ENCODE results near the gene MAN1A1. TPM values are rescaled to one million over a fixed set of nuclear protein-coding genes. Genes with fewer than 3 reads are reported as not detected.
"Not testable (repeated sequence)": the region's sequence is repeated elsewhere in the genome, so short reads cannot be mapped to it uniquely, and the experiment has no call there.

The MAN1A1 gene
- total RNA-seq, 4 donors from 2014 or later: 52.7 to 123 (median 97.1) TPM

DNA sequence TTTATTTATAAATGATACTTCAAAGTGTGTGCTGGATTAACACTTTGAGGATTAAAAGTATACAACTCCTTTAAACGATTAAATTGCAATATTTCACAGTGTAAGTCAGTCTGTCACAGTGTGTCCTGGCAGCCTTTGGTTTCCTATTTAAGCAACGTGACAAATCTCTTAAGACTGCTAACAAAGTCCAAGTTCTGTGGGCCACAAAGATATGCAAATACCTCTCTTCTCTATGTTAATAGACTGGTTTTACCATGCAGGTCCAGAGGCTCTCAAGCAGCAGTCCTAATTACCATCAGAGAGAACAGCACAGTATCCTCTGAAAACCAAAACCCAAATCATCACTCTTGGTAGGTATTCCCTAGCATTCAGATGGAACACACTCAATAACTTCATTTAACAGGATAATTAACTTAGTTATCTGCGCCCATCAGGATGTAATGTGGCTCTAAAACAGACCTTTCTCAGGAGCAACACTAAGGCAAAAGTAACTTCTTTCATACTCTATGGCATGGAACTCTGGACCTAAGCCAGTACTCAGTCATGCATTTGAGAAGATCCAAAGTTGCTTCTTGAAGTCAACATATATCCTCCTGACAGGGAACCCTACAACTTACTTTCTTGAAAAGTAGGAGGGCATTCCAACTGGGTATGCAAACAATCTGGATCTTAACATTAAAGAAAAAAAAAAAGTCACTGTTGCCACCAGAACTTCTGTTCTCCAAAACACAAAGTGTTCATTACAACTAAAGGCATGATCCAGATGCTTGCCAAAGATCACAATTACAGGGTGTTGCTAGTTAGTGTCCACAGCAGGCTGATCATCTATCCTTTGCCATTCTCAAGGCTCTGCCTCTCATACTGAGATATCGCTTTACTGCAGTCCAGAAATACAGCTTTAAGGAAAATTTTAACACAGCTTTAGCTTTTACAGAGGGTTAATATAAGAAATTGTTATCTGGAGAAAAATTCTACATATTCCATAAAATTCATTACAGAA is 53.2 kb downstream of the MAN1A1 start:
- intact Hi-C loops (cut with DNase I; ENCODE audit: low total_unique reads) (no loop called here), in situ Hi-C loops (cut with MboI; ENCODE audit: low pct_ligation_motif_present in 1 of 4, low pct_unique_long_range_greater_than_20kb in 1 of 4, low sequenced_read_pairs in 3 of 4) (no loop called here)
- Histone ChIP-seq H3K9me3 (no peaks in the 10 kb centered on the region), H3K27me3 (no peaks in the 10 kb centered on the region), H3K4me3 (no peak overlapping the region), H3K4me1 (no peaks in the 10 kb centered on the region), H3K36me3 (peaks cover 0 to 10% (median under 1%) of the 10 kb centered on the region in 4 donors), H3K27ac (no peak overlapping the region)
- WGBS, 2 donors (ENCODE audit: low coverage in 1 of 2): 70 to 73% methylated on average over 2 to 4 of the region's 4 CpGs
- TF ChIP-seq EP300 (IDR thresholded peaks at IDR 0.05; ENCODE audit: low read depth): no peak
- TF ChIP-seq, protein P1, sequence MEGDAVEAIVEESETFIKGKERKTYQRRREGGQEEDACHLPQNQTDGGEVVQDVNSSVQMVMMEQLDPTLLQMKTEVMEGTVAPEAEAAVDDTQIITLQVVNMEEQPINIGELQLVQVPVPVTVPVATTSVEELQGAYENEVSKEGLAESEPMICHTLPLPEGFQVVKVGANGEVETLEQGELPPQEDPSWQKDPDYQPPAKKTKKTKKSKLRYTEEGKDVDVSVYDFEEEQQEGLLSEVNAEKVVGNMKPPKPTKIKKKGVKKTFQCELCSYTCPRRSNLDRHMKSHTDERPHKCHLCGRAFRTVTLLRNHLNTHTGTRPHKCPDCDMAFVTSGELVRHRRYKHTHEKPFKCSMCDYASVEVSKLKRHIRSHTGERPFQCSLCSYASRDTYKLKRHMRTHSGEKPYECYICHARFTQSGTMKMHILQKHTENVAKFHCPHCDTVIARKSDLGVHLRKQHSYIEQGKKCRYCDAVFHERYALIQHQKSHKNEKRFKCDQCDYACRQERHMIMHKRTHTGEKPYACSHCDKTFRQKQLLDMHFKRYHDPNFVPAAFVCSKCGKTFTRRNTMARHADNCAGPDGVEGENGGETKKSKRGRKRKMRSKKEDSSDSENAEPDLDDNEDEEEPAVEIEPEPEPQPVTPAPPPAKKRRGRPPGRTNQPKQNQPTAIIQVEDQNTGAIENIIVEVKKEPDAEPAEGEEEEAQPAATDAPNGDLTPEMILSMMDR (IDR thresholded peaks at IDR 0.05): no peak
- TF ChIP-seq POLR2AphosphoS5 (IDR thresholded peaks at IDR 0.05): no peak
- no peak for TF ChIP-seq POLR2A (IDR thresholded peaks at IDR 0.05)
- no peak for DNase-seq

DNA sequence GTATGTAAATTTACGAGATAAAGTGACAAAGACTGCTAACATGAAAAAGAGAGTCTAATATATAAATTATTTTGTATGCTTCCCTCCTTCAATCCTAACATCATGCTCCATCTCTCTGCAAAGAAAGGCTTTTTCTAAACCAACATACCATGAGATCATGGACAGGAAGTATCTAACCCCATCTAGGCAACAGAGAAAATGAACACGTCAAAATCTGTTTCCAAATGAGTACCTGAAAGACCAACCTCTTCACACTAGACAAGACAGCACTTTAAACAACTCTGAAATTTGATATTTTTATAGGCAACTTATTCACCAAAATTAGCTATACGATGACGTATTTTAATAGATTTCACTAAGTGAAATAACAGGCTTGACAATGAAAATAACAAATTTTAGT is 54.6 kb downstream of the MAN1A1 start:
- in situ Hi-C loops (cut with MboI; ENCODE audit: low pct_ligation_motif_present in 1 of 4, low pct_unique_long_range_greater_than_20kb in 1 of 4, low sequenced_read_pairs in 3 of 4) (no loop called here), intact Hi-C loops (cut with DNase I; ENCODE audit: low total_unique reads) (no loop called here)
- no peak for DNase-seq
- no peaks in the 10 kb centered on the region for H3K4me1 ChIP-seq
- no peak overlapping the region for H3K4me3 ChIP-seq
- H3K9me3 ChIP-seq: no peaks in the 10 kb centered on the region
- no peak overlapping the region for H3K27ac ChIP-seq
- H3K27me3 ChIP-seq: no peaks in the 10 kb centered on the region
- TF ChIP-seq, protein P1 (IDR thresholded peaks at IDR 0.05): no peak
- TF ChIP-seq EP300 (IDR thresholded peaks at IDR 0.05; ENCODE audit: low read depth): no peak
- no peak for TF ChIP-seq POLR2A (IDR thresholded peaks at IDR 0.05)
- no peak for TF ChIP-seq POLR2AphosphoS5 (IDR thresholded peaks at IDR 0.05)
- whole genome bisulfite sequencing, 2 donors (ENCODE audit: low coverage in 1 of 2): 87 to 92% methylated on average over 4 of the region's 4 CpGs
- no peaks in the 10 kb centered on the region for H3K36me3 ChIP-seq

DNA sequence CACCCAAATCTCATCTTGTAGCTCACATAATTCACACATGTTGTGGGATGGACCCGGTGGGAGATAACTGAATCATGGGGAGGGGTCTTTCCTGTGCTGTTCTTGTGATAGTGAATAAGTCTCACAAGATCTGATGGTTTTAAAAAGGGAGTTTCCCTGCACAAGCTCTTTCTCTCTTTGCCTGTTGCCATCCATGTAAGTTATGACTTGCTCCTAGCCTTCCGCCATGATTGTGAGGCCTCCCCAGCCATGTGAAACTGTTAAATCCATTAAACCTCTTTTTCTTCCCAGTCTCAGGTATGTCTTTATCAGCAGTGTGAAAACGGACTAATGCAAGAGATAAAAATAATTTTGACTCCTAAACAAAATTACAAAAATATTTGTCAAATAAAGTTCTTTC is 58.5 kb downstream of the MAN1A1 start:
- H3K27me3 ChIP-seq; in situ Hi-C loops (cut with MboI; ENCODE audit: low pct_ligation_motif_present in 1 of 4, low pct_unique_long_range_greater_than_20kb in 1 of 4, low sequenced_read_pairs in 3 of 4): not testable (repeated sequence)

DNA sequence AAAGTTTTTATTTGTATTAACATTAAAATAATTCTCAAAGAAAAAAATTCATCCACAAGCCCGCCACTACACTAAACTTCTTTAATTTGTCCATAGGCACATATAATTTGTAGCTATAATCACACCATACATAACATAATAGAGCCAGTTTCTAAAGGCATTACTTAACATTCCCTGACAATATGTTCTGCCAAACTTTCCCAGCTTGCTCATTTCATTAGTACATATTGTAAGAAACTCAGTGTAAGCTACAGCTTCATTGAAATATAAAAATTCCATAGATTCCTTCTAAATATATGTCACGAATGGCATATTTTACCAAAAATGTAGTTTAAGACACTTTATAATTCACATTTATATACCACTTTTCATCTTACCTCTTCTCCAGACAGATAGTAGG is 59.3 kb downstream of the MAN1A1 start:
- no peak overlapping the region for H3K4me3 ChIP-seq
- H3K27ac ChIP-seq: no peak overlapping the region
- 64 to 73% methylated on average over 2 of the region's 2 CpGs for WGBS, 2 donors (ENCODE audit: low coverage in 1 of 2)

More for the DNA sequence above, 58.5 kb downstream of the MAN1A1 start:
- H3K36me3 ChIP-seq; intact Hi-C loops (cut with DNase I; ENCODE audit: low total_unique reads); H3K9me3 ChIP-seq; DNase-seq; H3K27ac ChIP-seq; H3K4me1 ChIP-seq; H3K4me3 ChIP-seq: not testable (repeated sequence)
- 94 to 97% methylated on average over 3 of the region's 3 CpGs for WGBS, 2 donors (ENCODE audit: low coverage in 1 of 2)

More for the DNA sequence above, 59.3 kb downstream of the MAN1A1 start:
- DNase-seq: no peak
- no peaks in the 10 kb centered on the region for H3K9me3 ChIP-seq
- intact Hi-C loops (cut with DNase I; ENCODE audit: low total_unique reads) (no loop called here), in situ Hi-C loops (cut with MboI; ENCODE audit: low pct_ligation_motif_present in 1 of 4, low pct_unique_long_range_greater_than_20kb in 1 of 4, low sequenced_read_pairs in 3 of 4) (no loop called here)
- no peaks in the 10 kb centered on the region for H3K27me3 ChIP-seq
- no peak for TF ChIP-seq POLR2AphosphoS5 (IDR thresholded peaks at IDR 0.05)
- no peak for TF ChIP-seq POLR2A (IDR thresholded peaks at IDR 0.05)
- TF ChIP-seq, protein P1 (IDR thresholded peaks at IDR 0.05): no peak
- no peak for TF ChIP-seq EP300 (IDR thresholded peaks at IDR 0.05; ENCODE audit: low read depth)
- H3K36me3 ChIP-seq: no peaks in the 10 kb centered on the region
- H3K4me1 ChIP-seq: no peaks in the 10 kb centered on the region

All from transverse colon (tissue), 4 donors.